HG03575 (cell line): Measurements from ENCODE around the gene CCL25.
"Not testable (repeated sequence)": the region's sequence is repeated elsewhere in the genome, so short reads cannot be mapped to it uniquely, and the experiment has no call there.

Experiments used
- ATAC-seq: cut with Tn5 transposase; IDR thresholded peaks from one replicate; pipeline ENCODE4 v1.9.1; 2021; ENCODE audit not compliant: unreplicated experiment, insufficient number of reproducible peaks, low FRiP score; ENCODE audit errors: extremely low read depth

CCL25 gene

GRCh38 chr19:8081569-8082550, 29.3 kb downstream of the CCL25 start:
- ATAC-seq = no peak

- ATAC-seq = no peak
Measured at GRCh38 chr19:8083141-8083540, 30.6 kb downstream of the CCL25 start.

GRCh38 chr19:8084152-8084551, 31.6 kb downstream of the CCL25 start:
- ATAC-seq = no peak

GRCh38 chr19:8085598-8086408, 33.2 kb downstream of the CCL25 start:
- ATAC-seq = no peak

GRCh38 chr19:8086849-8087248, 34.3 kb downstream of the CCL25 start:
- ATAC-seq = no peak

- ATAC-seq = no peak
Measured at GRCh38 chr19:8087876-8088275, 35.3 kb downstream of the CCL25 start.

- no peak for ATAC-seq
Measured at GRCh38 chr19:8088752-8089663, 36.4 kb downstream of the CCL25 start.

- ATAC-seq = no peak
Measured at GRCh38 chr19:8089664-8090601, 37.4 kb downstream of the CCL25 start.

GRCh38 chr19:8090950-8091349, 38.4 kb downstream of the CCL25 start:
- ATAC-seq = no peak

GRCh38 chr19:8093740-8094139, 41.2 kb downstream of the CCL25 start:
- ATAC-seq = no peak

GRCh38 chr19:8094336-8094735, 41.8 kb downstream of the CCL25 start:
- no peak for ATAC-seq

- ATAC-seq = no peak
Measured at GRCh38 chr19:8095354-8095886, 42.9 kb downstream of the CCL25 start.

GRCh38 chr19:8096071-8096470, 43.5 kb downstream of the CCL25 start:
- no peak for ATAC-seq

GRCh38 chr19:8097198-8097597, 44.6 kb downstream of the CCL25 start:
- no peak for ATAC-seq

GRCh38 chr19:8097681-8098567, 45.4 kb downstream of the CCL25 start:
- ATAC-seq = no peak

- ATAC-seq = no peak
Measured at GRCh38 chr19:8101311-8101710, 48.8 kb downstream of the CCL25 start.

GRCh38 chr19:8101910-8102309, 49.4 kb downstream of the CCL25 start:
- ATAC-seq = not testable (repeated sequence)
